Pulmonary artery endothelial cell (primary cell): ENCODE measurements around the gene NCAM1. TPM values are rescaled to one million over a fixed set of nuclear protein-coding genes. Genes with fewer than 3 reads are reported as not detected.

ENCODE experiments used
- DNase-seq: peaks from one replicate; pipeline ENCODE4 v3.0.0-alpha.2; 2011; ENCODE audit warnings: low read depth, low spot score
- total RNA-seq: library from RNA; depleted of rRNA; stranded (reverse); fragments of >200 nt; gene quantifications from 2 replicates; pipeline ENCODE4 v1.2.3, GENCODE V29; 2014

The NCAM1 gene
- total RNA-seq, 1 donor from 2014 or later, result 0.07 TPM

- DNase-seq, result no peak
Measured at GRCh38 chr11:113272927-113273615, 311.9 kb downstream of the NCAM1 start.

- DNase-seq, result no peak
Measured at GRCh38 chr11:113273720-113274119, 312.5 kb downstream of the NCAM1 start.

- DNase-seq, result no peak
Measured at GRCh38 chr11:113274713-113275582, 313.7 kb downstream of the NCAM1 start.

- no peak for DNase-seq
Measured at GRCh38 chr11:113275602-113276001, 314.4 kb downstream of the NCAM1 start.

- DNase-seq, result no peak
Measured at GRCh38 chr11:113276466-113276865, 315.2 kb downstream of the NCAM1 start.

GRCh38 chr11:113277907-113278306 lies 316.7 kb downstream of the NCAM1 start:
- DNase-seq, result no peak

- no peak for DNase-seq
Measured at GRCh38 chr11:113278481-113278880, 317.3 kb downstream of the NCAM1 start.

GRCh38 chr11:113278925-113279324 lies 317.7 kb downstream of the NCAM1 start:
- DNase-seq, result no peak

- DNase-seq, result no peak
Measured at GRCh38 chr11:113279591-113279990, 318.4 kb downstream of the NCAM1 start.

GRCh38 chr11:113281052-113281725 lies 320.0 kb downstream of the NCAM1 start:
- DNase-seq, result no peak

GRCh38 chr11:113282898-113283437 lies 321.7 kb downstream of the NCAM1 start:
- no peak for DNase-seq

GRCh38 chr11:113283881-113284280 lies 322.7 kb downstream of the NCAM1 start:
- DNase-seq, result no peak

GRCh38 chr11:113286009-113286408 lies 324.8 kb downstream of the NCAM1 start:
- no peak for DNase-seq

- DNase-seq, result no peak
Measured at GRCh38 chr11:113286509-113287497, 325.6 kb downstream of the NCAM1 start.

GRCh38 chr11:113287801-113288200 lies 326.6 kb downstream of the NCAM1 start:
- no peak for DNase-seq

GRCh38 chr11:113288286-113288863 lies 327.2 kb downstream of the NCAM1 start:
- DNase-seq, result no peak

GRCh38 chr11:113289431-113290187 lies 328.4 kb downstream of the NCAM1 start:
- no peak for DNase-seq

GRCh38 chr11:113293936-113294335 lies 332.7 kb downstream of the NCAM1 start:
- no peak for DNase-seq

GRCh38 chr11:113295993-113296392 lies 334.8 kb downstream of the NCAM1 start:
- DNase-seq, result no peak
